Right lobe of liver (tissue), 6 donors: ENCODE data around the gene MAP1LC3B. TPM values are rescaled to one million over a fixed set of nuclear protein-coding genes. Genes with fewer than 3 reads are reported as not detected.

Source experiments
- ATAC-seq, 4 donors: fragments of 200-7000 bp; cut with Tn5 transposase; one replicate each; pipeline ENCODE4 v1.9.1; 2020; ENCODE audit warnings: mild to moderate bottlenecking in 4 of 4, moderate library complexity in 4 of 4
- DNase-seq, 3 donors: peaks; one replicate each; pipeline ENCODE4 v3.0.0-alpha.2; 2020
- H3K27ac ChIP-seq, 3 donors: fragments of 200-600 bp; one replicate each; pipeline ENCODE4 v1.8.0; 2022
- H3K27me3 ChIP-seq, 2 donors: fragments of 200-600 bp; one replicate each; pipeline ENCODE4 v1.8.0; 2022
- H3K36me3 ChIP-seq, 4 donors: fragments of 200-600 bp; sonication (generic) in 1 of 4; one replicate each; pipeline versions ENCODE4 v1.5.1 to v1.8.0; 2017 to 2022; ENCODE audit warnings: control low read depth in 1 of 4
- H3K4me1 ChIP-seq, 4 donors: fragments of 200-600 bp; sonication (generic) in 1 of 4; one replicate each; pipeline versions ENCODE4 v1.5.1 to v1.8.0; 2017 to 2022; ENCODE audit warnings: control low read depth in 1 of 4
- H3K4me3 ChIP-seq, 3 donors: fragments of 200-600 bp; one replicate each; pipeline ENCODE4 v1.8.0; 2022
- H3K9me3 ChIP-seq, 4 donors: fragments of 200-600 bp; sonication (generic) in 1 of 4; one replicate each; pipeline versions ENCODE4 v1.5.1 to v1.8.0; 2017 to 2022; ENCODE audit warnings: control low read depth in 1 of 4
- POLR2A ChIP-seq: fragments of 450-650 bp; IDR thresholded peaks from one replicate; pipeline ENCODE4 v1.6.1; 2017; ENCODE audit warnings: antibody characterized with exemption, mild to moderate bottlenecking
- WGBS: methylation state at CpG from one replicate; pipeline ENCODE4 v1.1.6; 2018; ENCODE audit warnings: low coverage, low lambda C conversion rate; ENCODE audit not compliant: insufficient coverage; ENCODE audit errors: missing lambda C conversion rate; 5-methylcytosine and 5-hydroxymethylcytosine counted together
- intact Hi-C, 2 donors: fragments of 100-400 bp; cut with DNase I; formaldehyde crosslinking; loops; one replicate each; pipeline versions ENCODE4 v1.11.2 to v1.14.1; 2022
- long read RNA-seq: library from polyadenylated mRNA; unstranded; transcript quantifications from one replicate; pipeline ENCODE4 v2.0.0, GENCODE V29; 2019
- total RNA-seq, 6 experiments: library from RNA; depleted of rRNA in 2 of 6; stranded (reverse); fragments of >200 nt in 2 of 6; fragmentation: NEBNext Ultra II Directional in 3 of 6; extraction: Animal tissue kit (Norgen Biotek cat#: 25700) in 3 of 6; gene quantifications; one replicate each; pipeline versions ENCODE4 v1.1.0 to v1.2.4, GENCODE V29; 2016 to 2023
- TF ChIP-seq, protein P1 (sequence below), 4 donors: fragments of 200-600 bp in 3 of 4; fragments of 450-650 bp in 1 of 4; IDR thresholded peaks; one replicate each; pipeline versions ENCODE4 v1.5.1 to v1.8.0; 2016 to 2022; ENCODE audit warnings: antibody characterized with exemption in 4 of 4, mild to moderate bottlenecking in 2 of 4
- donor health status: DM: no; HTN: yes; CAD: no.
- donor health status: DM: no; HTN: no; CAD: no.
- donor health status: DM: no; HTN: no; CAD: no.
- donor health status: DM: no; HTN: yes; CAD: no.
- donor health status: DM: no; HTN: yes; CAD: no.

MAP1LC3B gene
- total RNA-seq: 10 to 100 TPM; 16.5 to 48.8 (median 25.6) TPM
- long read RNA-seq, transcript MAP1LC3B-201 (4 exons, 2,688 nt): major isoform, 22 of 26 reads
- long read RNA-seq, partial matches to known transcripts: 0 of 26 reads
- long read RNA-seq, other reads (novel, unspliced or antisense): 4 of 26 reads

DNA sequence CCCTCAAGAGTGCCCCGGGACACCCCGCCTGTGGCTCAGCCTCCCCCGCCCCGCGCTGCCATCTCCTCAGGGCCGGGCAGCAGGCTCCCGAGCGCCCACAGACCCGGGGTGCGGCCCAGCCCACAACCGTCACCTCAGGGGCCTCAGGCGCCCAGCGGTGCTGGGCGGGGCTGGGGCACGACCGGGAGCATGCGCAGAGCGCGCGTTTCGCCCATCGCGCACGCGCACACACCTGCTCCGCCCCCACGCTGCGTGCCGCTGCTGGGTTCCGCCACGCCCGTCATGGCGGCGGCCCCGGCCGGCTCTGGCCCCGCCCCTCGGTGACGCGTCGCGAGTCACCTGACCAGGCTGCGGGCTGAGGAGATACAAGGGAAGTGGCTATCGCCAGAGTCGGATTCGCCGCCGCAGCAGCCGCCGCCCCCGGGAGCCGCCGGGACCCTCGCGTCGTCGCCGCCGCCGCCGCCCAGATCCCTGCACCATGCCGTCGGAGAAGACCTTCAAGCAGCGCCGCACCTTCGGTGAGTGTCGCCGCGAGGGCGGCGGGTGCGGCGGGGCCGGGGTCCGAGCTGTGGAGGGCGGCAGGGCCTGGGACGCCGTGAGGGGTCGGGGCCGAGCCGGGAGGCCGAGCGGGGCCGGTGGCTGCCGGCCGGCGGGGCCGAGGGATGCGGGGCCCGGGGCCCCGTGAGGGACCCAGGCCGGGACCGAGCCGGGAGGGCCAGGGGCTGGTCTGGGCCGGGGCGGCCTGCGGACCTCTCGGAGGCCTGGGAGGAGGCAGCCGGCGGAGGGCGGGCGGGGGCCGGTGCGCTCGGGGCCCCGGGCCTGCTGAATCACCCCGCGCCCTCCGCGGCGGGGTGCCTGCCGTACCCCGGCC lies at the start of gene MAP1LC3B:
Gene MAP1LC3B, plus strand, starts transcription at position 387 of the 871 bp plus-strand sequence. Its CDS starts 92 bp downstream, at position 479.
- WGBS: 0% methylated on average over 2 of the region's 113 CpGs
- DNase-seq: peak; percentile 97 to 98 (median 97)
- peak within 1 kb of the TSS; percentile 64 to 80 (median 65) for H3K4me3 ChIP-seq

DNA sequence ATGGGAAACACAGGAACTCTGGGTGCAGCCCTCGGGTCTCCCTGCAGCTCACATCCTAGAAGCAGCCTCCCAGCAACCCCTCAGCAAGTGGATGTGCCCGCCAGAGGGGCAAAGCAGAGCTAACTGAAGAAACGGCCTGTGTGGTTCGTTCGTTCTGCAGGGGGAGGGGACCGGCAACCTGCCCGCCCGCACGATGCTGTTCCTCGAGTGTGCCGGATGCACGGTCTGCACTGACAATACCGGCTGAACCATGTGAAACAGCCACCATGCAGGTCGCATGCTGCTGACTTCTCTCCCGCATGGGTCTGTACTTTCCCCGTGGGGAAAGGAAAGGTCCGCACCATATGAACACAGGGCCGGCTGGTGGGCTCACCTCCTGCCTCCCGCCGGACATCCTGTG lies 49.6 kb upstream of the MAP1LC3B start:
- no CpG with 5 or more reads among the region's 20 CpGs for WGBS
- Histone ChIP-seq H3K27ac (no peak overlapping the region), H3K9me3 (no peaks in the 10 kb centered on the region), H3K4me1 (no peaks in the 10 kb centered on the region), H3K4me3 (no peak overlapping the region), H3K36me3 (peaks cover 0 to 75% (median 28%) of the 10 kb centered on the region in 4 donors), H3K27me3 (no peaks in the 10 kb centered on the region)
- intact Hi-C loops: no loop called here
- ATAC-seq (no peak), DNase-seq (no peak)
- TF ChIP-seq POLR2A: no peak
- TF ChIP-seq, protein P1, sequence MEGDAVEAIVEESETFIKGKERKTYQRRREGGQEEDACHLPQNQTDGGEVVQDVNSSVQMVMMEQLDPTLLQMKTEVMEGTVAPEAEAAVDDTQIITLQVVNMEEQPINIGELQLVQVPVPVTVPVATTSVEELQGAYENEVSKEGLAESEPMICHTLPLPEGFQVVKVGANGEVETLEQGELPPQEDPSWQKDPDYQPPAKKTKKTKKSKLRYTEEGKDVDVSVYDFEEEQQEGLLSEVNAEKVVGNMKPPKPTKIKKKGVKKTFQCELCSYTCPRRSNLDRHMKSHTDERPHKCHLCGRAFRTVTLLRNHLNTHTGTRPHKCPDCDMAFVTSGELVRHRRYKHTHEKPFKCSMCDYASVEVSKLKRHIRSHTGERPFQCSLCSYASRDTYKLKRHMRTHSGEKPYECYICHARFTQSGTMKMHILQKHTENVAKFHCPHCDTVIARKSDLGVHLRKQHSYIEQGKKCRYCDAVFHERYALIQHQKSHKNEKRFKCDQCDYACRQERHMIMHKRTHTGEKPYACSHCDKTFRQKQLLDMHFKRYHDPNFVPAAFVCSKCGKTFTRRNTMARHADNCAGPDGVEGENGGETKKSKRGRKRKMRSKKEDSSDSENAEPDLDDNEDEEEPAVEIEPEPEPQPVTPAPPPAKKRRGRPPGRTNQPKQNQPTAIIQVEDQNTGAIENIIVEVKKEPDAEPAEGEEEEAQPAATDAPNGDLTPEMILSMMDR (IDR thresholded peaks at IDR 0.05): no peak

More for the DNA sequence above, at the start of gene MAP1LC3B:
- Histone ChIP-seq H3K27me3 (no peaks in the 10 kb centered on the region), H3K27ac (peak within 1 kb of the TSS; percentile 97 to 100 (median 100)), H3K4me1 (peaks cover 0 to 50% (median 20%) of the 10 kb centered on the region in 4 donors), H3K9me3 (no peaks in the 10 kb centered on the region), H3K36me3 (no peaks in the 10 kb centered on the region)
- TF ChIP-seq, protein P1 (IDR thresholded peaks at IDR 0.05): no peak
- TF ChIP-seq POLR2A: peak; percentile 100
- ATAC-seq: peak; percentile 63 to 83 (median 78)
- intact Hi-C loops: no loop called here

DNA sequence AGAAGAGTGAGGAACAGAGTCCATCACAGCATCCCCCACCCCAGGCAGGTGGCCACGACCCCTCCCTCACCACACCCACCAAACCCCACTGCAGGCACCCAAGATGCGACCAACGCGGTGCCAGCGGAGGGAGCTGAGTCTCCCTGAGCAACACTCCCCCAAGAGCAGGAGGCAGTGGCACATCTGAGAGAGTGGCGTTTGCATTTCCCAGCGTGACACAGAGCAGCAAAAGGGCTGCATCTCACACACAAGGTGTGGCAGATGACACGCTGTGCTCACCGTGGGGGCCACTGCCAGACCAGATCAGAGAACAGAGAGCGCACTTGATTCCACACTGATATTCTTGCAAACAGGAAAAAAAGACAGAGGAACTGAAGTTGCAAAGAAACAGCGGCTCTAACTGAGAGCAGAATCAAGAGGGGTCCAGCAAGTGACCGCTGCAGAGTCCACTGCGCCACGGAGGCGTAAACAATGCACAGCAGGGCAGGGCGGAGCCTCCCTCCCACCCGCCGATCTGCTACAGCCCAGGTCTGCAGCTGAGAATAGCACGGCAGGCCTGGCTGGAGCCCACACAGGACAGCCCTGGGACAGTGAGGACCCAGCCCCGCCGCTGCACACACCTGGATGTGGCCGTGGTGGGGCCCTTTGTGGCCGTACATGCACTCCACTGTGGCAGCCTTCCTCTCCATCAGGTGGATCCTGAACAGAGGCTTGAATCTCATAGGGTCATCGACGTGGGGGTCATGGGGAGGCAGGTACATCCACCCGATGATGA lies 49.0 kb upstream of the MAP1LC3B start:
- H3K36me3 ChIP-seq: peaks cover 0 to 75% (median 28%) of the 10 kb centered on the region in 4 donors
- no peaks in the 10 kb centered on the region for H3K4me1 ChIP-seq
- H3K9me3 ChIP-seq: no peaks in the 10 kb centered on the region
- no peak overlapping the region for H3K27ac ChIP-seq
- no peak overlapping the region for H3K4me3 ChIP-seq
- H3K27me3 ChIP-seq: no peaks in the 10 kb centered on the region
- TF ChIP-seq, protein P1 (IDR thresholded peaks at IDR 0.05): no peak
- TF ChIP-seq POLR2A: no peak
- ATAC-seq (no peak), DNase-seq (no peak)
- intact Hi-C loops: no loop called here
- WGBS: 87% methylated on average over 4 of the region's 26 CpGs

DNA sequence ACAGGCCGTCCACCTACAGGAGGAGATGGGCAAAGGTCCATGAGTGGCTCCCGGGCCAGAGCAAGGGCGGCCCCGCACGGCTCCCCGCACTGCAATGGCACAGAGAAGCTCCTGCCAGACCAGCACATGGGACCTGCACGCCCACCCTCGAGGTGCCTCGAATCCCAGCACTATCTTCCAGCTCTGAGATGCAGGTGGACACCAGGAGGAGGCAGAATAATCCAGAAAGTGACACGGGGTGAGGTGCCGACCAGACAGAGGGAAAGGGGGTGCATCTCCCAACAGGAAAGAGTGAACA lies 48.4 kb upstream of the MAP1LC3B start:
- intact Hi-C loops: no loop called here
- no peaks in the 10 kb centered on the region for H3K9me3 ChIP-seq
- no peaks in the 10 kb centered on the region for H3K4me1 ChIP-seq
- H3K27ac ChIP-seq: no peak overlapping the region
- no peak overlapping the region for H3K4me3 ChIP-seq
- whole genome bisulfite sequencing: no CpG with 5 or more reads among the region's 11 CpGs
- H3K27me3 ChIP-seq: no peaks in the 10 kb centered on the region
- no peak for DNase-seq
- peaks cover 0 to 77% (median 26%) of the 10 kb centered on the region in 4 donors for H3K36me3 ChIP-seq
- TF ChIP-seq, protein P1 (IDR thresholded peaks at IDR 0.05): no peak
- ATAC-seq: peak in 1 of 4 donors; percentile 5
